GM12892 (cell line): ENCODE data around the gene CD207.
"Not testable (repeated sequence)": the region's sequence is repeated elsewhere in the genome, so short reads cannot be mapped to it uniquely, and the experiment has no call there.

Experiments
- DNase-seq: peaks from one replicate; pipeline ENCODE4 v3.0.0; 2011; ENCODE audit not compliant: insufficient read length
- FAIRE-seq: peaks from 2 replicates; lab custom pipeline; 2011; peaks lifted over from hg19 to GRCh38; lab: Jason Lieb, UNC
- POLR2A ChIP-seq: IDR thresholded peaks from 2 replicates; pipeline ENCODE4 v1.6.1; 2011; ENCODE audit warnings: low read depth, low read length, control low read depth
- POLR2AphosphoS5 ChIP-seq: IDR thresholded peaks from 2 replicates; pipeline ENCODE4 v1.6.1; 2011; ENCODE audit warnings: low read depth, low read length, control low read depth
- TAF1 ChIP-seq: IDR thresholded peaks from 2 replicates; pipeline ENCODE4 v1.6.1; 2011; ENCODE audit warnings: low read depth, mild to moderate bottlenecking, control low read depth, low read length, borderline replicate concordance

Gene CD207

GRCh38 chr2:70806620-70807019 lies 29.0 kb downstream of the CD207 start:
- no peak for FAIRE-seq
- TF ChIP-seq POLR2AphosphoS5 (no peak), POLR2A (no peak), TAF1 (no peak)
- DNase-seq: no peak

GRCh38 chr2:70806013-70806412 lies 29.6 kb downstream of the CD207 start:
- FAIRE-seq: no peak
- DNase-seq: no peak
- TF ChIP-seq POLR2A (no peak), POLR2AphosphoS5 (no peak), TAF1 (no peak)

GRCh38 chr2:70801607-70802263 lies 33.9 kb downstream of the CD207 start:
- no peak for TF ChIP-seq POLR2AphosphoS5
- no peak for TF ChIP-seq POLR2A
- TF ChIP-seq TAF1: no peak
- no peak for DNase-seq
- no peak for FAIRE-seq

GRCh38 chr2:70799706-70800105 lies 35.9 kb downstream of the CD207 start:
- FAIRE-seq (no peak), DNase-seq (no peak)
- TF ChIP-seq POLR2A: no peak
- TF ChIP-seq TAF1: no peak
- no peak for TF ChIP-seq POLR2AphosphoS5

GRCh38 chr2:70797996-70798395 lies 37.6 kb downstream of the CD207 start:
- DNase-seq, FAIRE-seq: not testable (repeated sequence)

GRCh38 chr2:70797506-70797905 lies 38.1 kb downstream of the CD207 start:
- no peak for FAIRE-seq
- TF ChIP-seq POLR2AphosphoS5 (no peak), POLR2A (no peak), TAF1 (no peak)
- no peak for DNase-seq

GRCh38 chr2:70796262-70796661 lies 39.4 kb downstream of the CD207 start:
- FAIRE-seq: no peak
- TF ChIP-seq POLR2A (no peak), POLR2AphosphoS5 (no peak), TAF1 (no peak)
- DNase-seq: no peak

GRCh38 chr2:70795164-70795995 lies 40.2 kb downstream of the CD207 start:
- no peak for FAIRE-seq
- TF ChIP-seq TAF1 (no peak), POLR2A (no peak), POLR2AphosphoS5 (no peak)
- DNase-seq: no peak

GRCh38 chr2:70793450-70793849 lies 42.2 kb downstream of the CD207 start:
- no peak for TF ChIP-seq POLR2A
- TF ChIP-seq TAF1: no peak
- FAIRE-seq (no peak), DNase-seq (no peak)

GRCh38 chr2:70790136-70790828 lies 45.3 kb downstream of the CD207 start, which contains the start of gene FIGLA:
FIGLA (minus strand) TSS chr2:70790643; CDS start chr2:70790638, 5 bp downstream.
- FAIRE-seq: no peak
- DNase-seq: no peak
- TF ChIP-seq POLR2AphosphoS5 (no peak), POLR2A (no peak), TAF1 (no peak)

- DNase-seq: peak; percentile 32
- TF ChIP-seq POLR2A (no peak), TAF1 (no peak), POLR2AphosphoS5 (no peak)
- FAIRE-seq: no peak
Observed at GRCh38 chr2:70789304-70790135, 46.1 kb downstream of the CD207 start.
